Keratinocyte (primary cell): ENCODE measurements around the gene HS3ST3B1. TPM values are rescaled to one million over a fixed set of nuclear protein-coding genes. Genes with fewer than 3 reads are reported as not detected.

Source experiments
- DNase-seq: peaks from one replicate; pipeline ENCODE4 v3.0.0-alpha.2; 2011; ENCODE audit warnings: low read depth, missing footprints, low spot score
- FAIRE-seq: peaks from 2 replicates; lab custom pipeline; 2011; peaks lifted over from hg19 to GRCh38; lab: Jason Lieb, UNC
- H2AFZ ChIP-seq: 2 replicates; pipeline ENCODE4 v1.6.0; 2012; ENCODE audit warnings: low read length, control low read depth, inconsistent platforms; ENCODE audit not compliant: control insufficient read depth
- H3K27ac ChIP-seq: 2 replicates; pipeline ENCODE4 v1.5.1; 2011; ENCODE audit warnings: low read length; ENCODE audit not compliant: control insufficient read depth, insufficient read depth
- H3K27me3 ChIP-seq: 3 replicates; pipeline ENCODE4 v1.6.0; 2011; ENCODE audit warnings: low read length; ENCODE audit not compliant: control insufficient read depth, insufficient read depth; ENCODE audit errors: extremely low read depth
- H3K36me3 ChIP-seq, 2 experiments: 2 replicates in 1 of 2; 3 replicates in 1 of 2; pipeline ENCODE4 v1.5.1; 2011; ENCODE audit warnings: low read length in 2 of 2, mild to moderate bottlenecking in 1 of 2; ENCODE audit not compliant: control insufficient read depth in 2 of 2, insufficient read depth in 2 of 2; ENCODE audit errors: extremely low read depth in 1 of 2
- H3K4me1 ChIP-seq: 3 replicates; pipeline ENCODE4 v1.5.1; 2011; ENCODE audit warnings: low read length; ENCODE audit not compliant: control insufficient read depth, insufficient read depth; ENCODE audit errors: extremely low read depth
- H3K4me2 ChIP-seq: 3 replicates; pipeline ENCODE4 v1.6.0; 2011; ENCODE audit warnings: low read depth, low read length; ENCODE audit not compliant: control insufficient read depth, insufficient read depth; ENCODE audit errors: extremely low read depth
- H3K4me3 ChIP-seq, 3 experiments: fragments of 200-600 bp in 1 of 3; sonication (generic) in 1 of 3; 2 replicates in 2 of 3; 3 replicates in 1 of 3; pipeline ENCODE4 v1.5.1; 2011 to 2016; ENCODE audit warnings: low read length in 3 of 3, mild to moderate bottlenecking in 3 of 3, control low read depth in 2 of 3, inconsistent platforms in 1 of 3, low read depth in 1 of 3, mixed read lengths in 1 of 3, mixed run types in 1 of 3, moderate library complexity in 1 of 3; ENCODE audit not compliant: control insufficient read depth in 2 of 3, insufficient read depth in 2 of 3; ENCODE audit errors: extremely low read depth in 1 of 3
- H3K79me2 ChIP-seq: 2 replicates; pipeline ENCODE4 v1.6.0; 2012; ENCODE audit warnings: low read length; ENCODE audit not compliant: control insufficient read depth, insufficient read depth
- H3K9ac ChIP-seq: 3 replicates; pipeline ENCODE4 v1.6.0; 2011; ENCODE audit warnings: low read length; ENCODE audit not compliant: control insufficient read depth, insufficient read depth; ENCODE audit errors: extremely low read depth
- H3K9me1 ChIP-seq: 3 replicates; pipeline ENCODE4 v1.6.0; 2011; ENCODE audit warnings: low read length; ENCODE audit not compliant: control insufficient read depth, insufficient read depth; ENCODE audit errors: extremely low read depth
- H3K9me3 ChIP-seq: 2 replicates; pipeline ENCODE4 v1.5.1; 2012; ENCODE audit warnings: low read depth, low read length; ENCODE audit not compliant: control insufficient read depth
- H4K20me1 ChIP-seq: 3 replicates; pipeline ENCODE4 v1.6.0; 2011; ENCODE audit warnings: low read length; ENCODE audit not compliant: control insufficient read depth, insufficient read depth; ENCODE audit errors: extremely low read depth
- EZH2 ChIP-seq: IDR thresholded peaks from one replicate; pipeline ENCODE4 v1.6.1; 2012; ENCODE audit warnings: inconsistent platforms, mild to moderate bottlenecking, low read length, moderate library complexity
- dilution Hi-C: fragments of 300-500 bp; cut with MboI; formaldehyde crosslinking; loops from one replicate; pipeline ENCODE4 v1.7.0; 2020; ENCODE audit warnings: low sequenced_read_pairs; ENCODE audit not compliant: extremely low pct_ligation_motif_present
- polyA plus RNA-seq, 5 experiments: library from polyadenylated mRNA; depleted of rRNA in 3 of 5; stranded (reverse) in 3 of 5; stranded (forward) in 1 of 5; unstranded in 1 of 5; fragments of >200 nt; gene quantifications; 1 replicate in 1 of 5; 2 replicates in 3 of 5; 3 replicates in 1 of 5; pipeline versions ENCODE4 v1.2.1 to v1.2.3, GENCODE V29; 2011 to 2012; ENCODE audit warnings: missing spikeins in 2 of 5, low read depth in 1 of 5, low replicate concordance in 1 of 5
- TF ChIP-seq, protein P1 (sequence below), 3 experiments: IDR thresholded peaks in 1 of 3; conservative IDR thresholded peaks in 1 of 3; optimal IDR thresholded peaks in 1 of 3; 2 replicates in 2 of 3; 3 replicates in 1 of 3; pipeline versions ENCODE3 to v1.5.1; 2011; ENCODE audit warnings: low read length in 3 of 3, mild to moderate bottlenecking in 3 of 3, moderate library complexity in 2 of 3, control low read depth in 1 of 3, inconsistent platforms in 1 of 3; ENCODE audit not compliant: insufficient read depth in 2 of 3; ENCODE audit errors: extremely low read depth in 1 of 3

Gene HS3ST3B1
- polyA plus RNA-seq, 1 donor (not counting 4 experiments of a cell fraction or from before 2014, with no cell fraction given) = 3.9 TPM

GRCh38 chr17:14281530-14281929, 19.4 kb upstream of the HS3ST3B1 start:
- no peaks in the 10 kb centered on the region for H3K27me3 ChIP-seq

DNA sequence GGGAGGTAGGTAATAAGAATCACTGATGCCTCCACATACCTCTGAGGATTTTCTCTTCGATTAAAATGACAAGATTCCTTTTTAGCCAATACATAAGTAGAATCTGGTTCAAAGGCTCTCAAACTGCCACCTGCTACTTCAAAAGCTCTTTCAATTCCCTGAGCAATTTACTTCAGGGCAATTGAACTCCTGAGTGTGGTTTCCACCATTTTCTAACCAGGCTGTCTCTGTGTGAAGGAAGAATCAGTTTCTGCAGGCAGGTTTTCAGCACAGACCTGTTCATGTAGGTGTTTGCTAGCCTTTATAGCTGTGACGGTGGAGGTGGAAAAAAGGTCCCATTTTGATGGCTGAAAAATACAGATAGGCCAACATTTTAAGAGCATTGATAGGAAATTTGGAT, 18.2 kb upstream of the HS3ST3B1 start:
- dilution Hi-C loops = no loop called here
- Histone ChIP-seq H4K20me1 (no peaks in the 10 kb centered on the region), H3K4me2 (no peak overlapping the region), H3K27ac (no peak overlapping the region), H2AFZ (no peak overlapping the region), H3K36me3 (no peaks in the 10 kb centered on the region), H3K9me1 (no peaks in the 10 kb centered on the region), H3K9ac (no peak overlapping the region), H3K27me3 (no peaks in the 10 kb centered on the region), H3K4me3 (no peak overlapping the region), H3K9me3 (no peaks in the 10 kb centered on the region), H3K4me1 (no peaks in the 10 kb centered on the region), H3K79me2 (no peaks in the 10 kb centered on the region)
- no peak for DNase-seq
- FAIRE-seq = no peak
- TF ChIP-seq, protein P1, sequence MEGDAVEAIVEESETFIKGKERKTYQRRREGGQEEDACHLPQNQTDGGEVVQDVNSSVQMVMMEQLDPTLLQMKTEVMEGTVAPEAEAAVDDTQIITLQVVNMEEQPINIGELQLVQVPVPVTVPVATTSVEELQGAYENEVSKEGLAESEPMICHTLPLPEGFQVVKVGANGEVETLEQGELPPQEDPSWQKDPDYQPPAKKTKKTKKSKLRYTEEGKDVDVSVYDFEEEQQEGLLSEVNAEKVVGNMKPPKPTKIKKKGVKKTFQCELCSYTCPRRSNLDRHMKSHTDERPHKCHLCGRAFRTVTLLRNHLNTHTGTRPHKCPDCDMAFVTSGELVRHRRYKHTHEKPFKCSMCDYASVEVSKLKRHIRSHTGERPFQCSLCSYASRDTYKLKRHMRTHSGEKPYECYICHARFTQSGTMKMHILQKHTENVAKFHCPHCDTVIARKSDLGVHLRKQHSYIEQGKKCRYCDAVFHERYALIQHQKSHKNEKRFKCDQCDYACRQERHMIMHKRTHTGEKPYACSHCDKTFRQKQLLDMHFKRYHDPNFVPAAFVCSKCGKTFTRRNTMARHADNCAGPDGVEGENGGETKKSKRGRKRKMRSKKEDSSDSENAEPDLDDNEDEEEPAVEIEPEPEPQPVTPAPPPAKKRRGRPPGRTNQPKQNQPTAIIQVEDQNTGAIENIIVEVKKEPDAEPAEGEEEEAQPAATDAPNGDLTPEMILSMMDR (optimal IDR thresholded peaks at IDR 0.05 in 1 of 3, IDR thresholded peaks at IDR 0.05 in 1 of 3, conservative IDR thresholded peaks at IDR 0.05 in 1 of 3; ENCODE audit: extremely low read depth in 1 of 3, insufficient read depth in 2 of 3, low read length in 3 of 3) = no peak
- no peak for TF ChIP-seq EZH2

More at GRCh38 chr17:14281530-14281929, 19.4 kb upstream of the HS3ST3B1 start:
- Histone ChIP-seq H3K27ac (no peak overlapping the region), H3K36me3 (no peaks in the 10 kb centered on the region), H3K4me2 (no peak overlapping the region), H2AFZ (no peak overlapping the region), H3K79me2 (no peaks in the 10 kb centered on the region), H3K4me3 (no peak overlapping the region), H4K20me1 (no peaks in the 10 kb centered on the region), H3K9me1 (no peaks in the 10 kb centered on the region), H3K9ac (no peak overlapping the region), H3K9me3 (no peaks in the 10 kb centered on the region), H3K4me1 (no peaks in the 10 kb centered on the region)
- dilution Hi-C loops = no loop called here
- FAIRE-seq (no peak), DNase-seq (no peak)
- TF ChIP-seq, protein P1 (optimal IDR thresholded peaks at IDR 0.05 in 1 of 3, IDR thresholded peaks at IDR 0.05 in 1 of 3, conservative IDR thresholded peaks at IDR 0.05 in 1 of 3; ENCODE audit: extremely low read depth in 1 of 3, insufficient read depth in 2 of 3, low read length in 3 of 3) = no peak
- no peak for TF ChIP-seq EZH2
